Activated naive CD8-positive, alpha-beta T cell treated with anti-CD3 and anti-CD28 coated beads for 36 hours (primary cell): ENCODE results near the gene ASCL2. TPM values are rescaled to one million over a fixed set of nuclear protein-coding genes. Genes with fewer than 3 reads are reported as not detected.
"Not testable (repeated sequence)": the region's sequence is repeated elsewhere in the genome, so short reads cannot be mapped to it uniquely, and the experiment has no call there.

Source experiments
- DNase-seq: peaks from one replicate; pipeline ENCODE4 v3.0.0; 2021
- H3K27ac Mint-ChIP-seq: one replicate; pipeline ENCODE4 v1.8.0; 2022; ENCODE audit warnings: mild to moderate bottlenecking, moderate library complexity, mixed read lengths
- H3K27me3 Mint-ChIP-seq: one replicate; pipeline ENCODE4 v1.8.0; 2022; ENCODE audit warnings: mild to moderate bottlenecking, mixed read lengths
- H3K36me3 Mint-ChIP-seq: one replicate; pipeline ENCODE4 v1.8.0; 2021; ENCODE audit warnings: mild to moderate bottlenecking, mixed read lengths
- H3K4me1 Mint-ChIP-seq: one replicate; pipeline ENCODE4 v1.8.0; 2021; ENCODE audit warnings: mixed read lengths
- H3K4me3 Mint-ChIP-seq: one replicate; pipeline ENCODE4 v1.8.0; 2022; ENCODE audit warnings: mild to moderate bottlenecking, moderate library complexity, mixed read lengths
- H3K9me3 Mint-ChIP-seq: one replicate; pipeline ENCODE4 v1.8.0; 2022; ENCODE audit warnings: mixed read lengths
- total RNA-seq, 2 experiments: library from RNA; stranded (reverse); gene quantifications; one replicate each; pipeline ENCODE4 v1.2.3, GENCODE V29; 2021

Gene ASCL2
- total RNA-seq, 2 experiments from 2014 or later = 2.5 to 2.9 TPM

- H3K9me3 Mint-ChIP-seq = no peaks in the 10 kb centered on the region
- no peak for DNase-seq
- H3K27me3 Mint-ChIP-seq = no peaks in the 10 kb centered on the region
- no peak overlapping the region for H3K27ac Mint-ChIP-seq
- peaks cover 22% of the 10 kb centered on the region for H3K4me1 Mint-ChIP-seq
- no peaks in the 10 kb centered on the region for H3K36me3 Mint-ChIP-seq
- no peak overlapping the region for H3K4me3 Mint-ChIP-seq
Measured at GRCh38 chr11:2293984-2294925, 23.9 kb upstream of the ASCL2 start.

DNA sequence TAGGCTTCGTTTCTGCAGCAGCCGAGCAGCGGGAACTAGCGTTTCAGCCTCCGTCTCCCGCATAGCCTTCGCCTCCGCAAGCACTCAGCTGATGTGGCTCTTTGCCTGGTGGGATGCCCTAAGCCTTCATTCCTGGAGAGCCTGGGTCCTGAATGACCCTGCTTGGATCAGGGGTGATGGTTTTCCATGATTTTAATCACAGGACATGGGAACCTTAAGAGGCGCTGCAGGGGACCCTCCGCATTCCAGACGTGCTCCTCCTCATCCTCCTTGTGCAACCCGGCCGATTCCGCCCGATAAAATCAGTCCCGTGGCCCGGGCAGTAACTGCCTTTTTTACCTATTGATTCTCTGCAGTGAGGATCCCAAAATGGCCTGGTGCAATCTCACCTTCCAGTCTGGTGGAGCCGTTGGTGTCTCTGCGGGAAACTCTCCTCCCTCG, 23.2 kb upstream of the ASCL2 start:
- no peak overlapping the region for H3K27ac Mint-ChIP-seq
- no peaks in the 10 kb centered on the region for H3K9me3 Mint-ChIP-seq
- H3K36me3 Mint-ChIP-seq = no peaks in the 10 kb centered on the region
- H3K27me3 Mint-ChIP-seq = no peaks in the 10 kb centered on the region
- no peak overlapping the region for H3K4me3 Mint-ChIP-seq
- no peak for DNase-seq
- H3K4me1 Mint-ChIP-seq = peaks cover 21% of the 10 kb centered on the region

DNA sequence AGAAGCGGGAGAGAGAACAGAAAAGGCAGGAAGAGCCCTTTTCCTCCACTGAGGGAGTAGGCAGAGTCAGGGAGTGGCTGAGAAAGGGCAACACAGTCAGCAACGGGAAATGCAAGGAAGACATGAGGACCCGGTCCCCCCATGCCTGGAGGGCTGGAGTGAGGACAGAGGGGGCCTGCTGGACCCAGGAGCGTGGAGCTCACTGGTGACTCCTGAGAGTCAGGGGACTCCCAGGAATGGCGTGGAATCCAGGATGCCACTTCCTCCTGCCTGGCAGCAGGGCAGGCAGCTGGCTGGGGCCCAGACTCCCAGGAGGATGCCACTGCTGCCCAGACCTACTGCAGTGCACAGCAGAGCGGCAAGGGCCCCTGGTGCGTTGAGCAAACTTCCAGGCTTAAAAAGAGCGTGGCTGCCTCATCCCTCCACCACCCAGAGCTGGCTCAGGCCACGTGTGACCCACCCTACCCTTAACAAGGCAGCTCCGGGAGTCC, 20.0 kb upstream of the ASCL2 start:
- Mint-ChIP-seq H3K4me1 (peaks cover 16% of the 10 kb centered on the region), H3K27me3 (no peaks in the 10 kb centered on the region), H3K4me3 (no peak overlapping the region), H3K36me3 (peaks cover 1% of the 10 kb centered on the region), H3K27ac (no peak overlapping the region), H3K9me3 (no peaks in the 10 kb centered on the region)
- DNase-seq = no peak

DNA sequence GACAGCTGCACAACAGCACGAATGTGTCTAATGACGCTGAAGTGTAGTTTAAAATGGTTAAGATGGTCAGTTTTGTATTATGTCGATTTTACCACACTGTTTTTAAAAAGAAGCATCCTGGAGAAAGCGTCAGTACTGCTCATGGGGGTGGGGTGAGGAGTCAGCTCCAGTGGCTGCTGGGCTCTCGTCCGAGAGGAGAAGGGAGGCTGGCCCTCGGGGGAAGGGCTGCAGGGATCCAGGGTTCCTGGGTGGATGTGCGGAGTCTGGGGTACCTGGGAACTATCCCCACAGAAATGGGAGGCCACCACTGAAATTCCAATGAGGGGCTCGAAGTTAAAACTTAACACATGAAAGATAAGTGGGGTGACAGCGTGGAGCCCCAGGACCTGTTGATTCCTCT, 19.5 kb upstream of the ASCL2 start:
- H3K4me1 Mint-ChIP-seq = peaks cover 16% of the 10 kb centered on the region
- H3K4me3 Mint-ChIP-seq = no peak overlapping the region
- H3K27me3 Mint-ChIP-seq = no peaks in the 10 kb centered on the region
- no peak overlapping the region for H3K27ac Mint-ChIP-seq
- DNase-seq = no peak
- H3K9me3 Mint-ChIP-seq = no peaks in the 10 kb centered on the region
- peaks cover 4% of the 10 kb centered on the region for H3K36me3 Mint-ChIP-seq

DNA sequence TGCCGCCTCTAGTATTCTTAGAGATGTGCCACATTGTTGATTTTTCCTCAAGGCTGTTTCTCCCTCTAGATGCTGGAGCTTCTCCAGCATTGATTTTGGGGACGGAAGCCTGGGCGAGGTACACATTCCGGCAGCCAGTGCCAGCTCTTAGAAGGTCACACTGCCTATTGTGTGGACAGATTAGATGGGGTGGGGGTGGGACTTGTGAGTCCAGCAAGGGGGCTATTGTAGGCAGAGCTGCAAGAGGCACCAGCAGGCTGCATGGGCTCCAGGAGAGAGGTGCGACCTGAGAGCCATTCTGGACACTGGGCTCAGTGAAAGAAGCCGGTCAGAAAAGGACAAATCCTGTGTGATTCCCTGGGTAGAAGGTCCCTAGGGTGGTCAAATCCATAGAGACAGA, 19.0 kb upstream of the ASCL2 start:
- no peak for DNase-seq
- H3K9me3 Mint-ChIP-seq = no peaks in the 10 kb centered on the region
- no peak overlapping the region for H3K27ac Mint-ChIP-seq
- peaks cover 12% of the 10 kb centered on the region for H3K4me1 Mint-ChIP-seq
- no peaks in the 10 kb centered on the region for H3K27me3 Mint-ChIP-seq
- peaks cover 4% of the 10 kb centered on the region for H3K36me3 Mint-ChIP-seq
- no peak overlapping the region for H3K4me3 Mint-ChIP-seq

GRCh38 chr11:2287091-2287490, 16.7 kb upstream of the ASCL2 start:
- no peak overlapping the region for H3K27ac Mint-ChIP-seq
- H3K4me1 Mint-ChIP-seq = peaks cover 7% of the 10 kb centered on the region
- H3K36me3 Mint-ChIP-seq = peaks cover 5% of the 10 kb centered on the region
- H3K27me3 Mint-ChIP-seq = no peaks in the 10 kb centered on the region
- no peak overlapping the region for H3K4me3 Mint-ChIP-seq
- peaks cover 6% of the 10 kb centered on the region for H3K9me3 Mint-ChIP-seq
- no peak for DNase-seq

DNA sequence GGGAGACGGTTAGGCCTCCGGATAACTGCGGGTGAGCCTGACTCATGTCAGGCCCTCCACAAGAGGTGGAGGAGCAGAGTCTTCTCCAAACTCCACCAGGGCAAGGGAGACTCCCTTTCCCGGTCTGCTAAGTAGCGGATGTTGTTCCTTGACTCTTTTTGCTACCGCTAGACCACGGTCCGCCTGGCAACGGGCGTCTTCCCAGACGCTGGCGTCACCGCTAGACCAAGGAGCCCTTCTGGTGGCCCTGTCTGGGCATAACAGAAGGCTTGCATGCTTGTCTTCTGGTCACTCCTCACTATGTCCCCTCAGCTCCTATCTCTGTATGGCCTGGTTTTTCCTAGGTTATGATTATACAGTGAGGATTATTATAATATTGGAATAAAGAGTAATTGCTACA, 16.0 kb upstream of the ASCL2 start:
- H3K9me3 Mint-ChIP-seq, DNase-seq, H3K36me3 Mint-ChIP-seq, H3K27me3 Mint-ChIP-seq, H3K27ac Mint-ChIP-seq, H3K4me3 Mint-ChIP-seq, H3K4me1 Mint-ChIP-seq: not testable (repeated sequence)

DNA sequence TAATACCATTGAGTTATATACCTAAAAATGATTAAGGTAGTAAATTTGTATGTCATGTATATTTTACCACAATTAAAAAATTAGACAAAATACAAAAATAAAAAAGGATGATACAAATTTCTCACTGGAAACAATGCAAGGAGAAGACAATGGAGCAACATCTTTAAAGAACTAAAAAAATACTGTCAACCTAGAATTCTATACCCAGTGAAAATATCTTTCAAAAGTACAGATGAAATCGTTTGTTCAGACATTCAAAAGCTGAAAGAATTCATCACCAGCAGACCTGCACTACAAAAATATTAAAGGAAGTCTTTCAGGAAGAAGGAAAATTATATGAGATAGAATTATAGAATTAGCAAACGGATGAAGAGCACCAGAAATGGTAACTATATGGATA, 9.8 kb upstream of the ASCL2 start:
- Mint-ChIP-seq H3K27me3 (no peaks in the 10 kb centered on the region), H3K9me3 (peaks cover 15% of the 10 kb centered on the region), H3K36me3 (peaks cover 3% of the 10 kb centered on the region), H3K27ac (no peak overlapping the region), H3K4me1 (no peaks in the 10 kb centered on the region), H3K4me3 (no peak overlapping the region)
- DNase-seq = no peak

GRCh38 chr11:2277933-2278523, 7.6 kb upstream of the ASCL2 start:
- H3K4me3 Mint-ChIP-seq = no peak overlapping the region
- peaks cover 12% of the 10 kb centered on the region for H3K9me3 Mint-ChIP-seq
- H3K36me3 Mint-ChIP-seq = peaks cover 1% of the 10 kb centered on the region
- no peak overlapping the region for H3K27ac Mint-ChIP-seq
- H3K4me1 Mint-ChIP-seq = no peaks in the 10 kb centered on the region
- DNase-seq = no peak
- H3K27me3 Mint-ChIP-seq = no peaks in the 10 kb centered on the region

- H3K4me1 Mint-ChIP-seq = no peaks in the 10 kb centered on the region
- H3K9me3 Mint-ChIP-seq = peaks cover 9% of the 10 kb centered on the region
- no peak overlapping the region for H3K27ac Mint-ChIP-seq
- peaks cover 6% of the 10 kb centered on the region for H3K27me3 Mint-ChIP-seq
- H3K36me3 Mint-ChIP-seq = no peaks in the 10 kb centered on the region
- H3K4me3 Mint-ChIP-seq = no peak overlapping the region
- DNase-seq = no peak
Measured at GRCh38 chr11:2277008-2277346, 6.6 kb upstream of the ASCL2 start.

GRCh38 chr11:2276280-2277007, 6.1 kb upstream of the ASCL2 start:
- Mint-ChIP-seq H3K4me1 (no peaks in the 10 kb centered on the region), H3K36me3 (no peaks in the 10 kb centered on the region), H3K27ac (no peak overlapping the region), H3K9me3 (peaks cover 9% of the 10 kb centered on the region), H3K4me3 (no peak overlapping the region), H3K27me3 (peaks cover 11% of the 10 kb centered on the region)
- no peak for DNase-seq

GRCh38 chr11:2275334-2276279, 5.2 kb upstream of the ASCL2 start:
- no peak overlapping the region for H3K4me3 Mint-ChIP-seq
- no peak overlapping the region for H3K27ac Mint-ChIP-seq
- peaks cover under 1% of the 10 kb centered on the region for H3K4me1 Mint-ChIP-seq
- peaks cover 9% of the 10 kb centered on the region for H3K9me3 Mint-ChIP-seq
- no peaks in the 10 kb centered on the region for H3K36me3 Mint-ChIP-seq
- H3K27me3 Mint-ChIP-seq = peaks cover 16% of the 10 kb centered on the region
- no peak for DNase-seq

- Mint-ChIP-seq H3K27me3 (peaks cover 20% of the 10 kb centered on the region), H3K36me3 (no peaks in the 10 kb centered on the region), H3K4me1 (peaks cover 2% of the 10 kb centered on the region), H3K4me3 (no peak overlapping the region), H3K27ac (no peak overlapping the region), H3K9me3 (no peaks in the 10 kb centered on the region)
- DNase-seq = no peak
Measured at GRCh38 chr11:2273771-2274170, 3.4 kb upstream of the ASCL2 start.

DNA sequence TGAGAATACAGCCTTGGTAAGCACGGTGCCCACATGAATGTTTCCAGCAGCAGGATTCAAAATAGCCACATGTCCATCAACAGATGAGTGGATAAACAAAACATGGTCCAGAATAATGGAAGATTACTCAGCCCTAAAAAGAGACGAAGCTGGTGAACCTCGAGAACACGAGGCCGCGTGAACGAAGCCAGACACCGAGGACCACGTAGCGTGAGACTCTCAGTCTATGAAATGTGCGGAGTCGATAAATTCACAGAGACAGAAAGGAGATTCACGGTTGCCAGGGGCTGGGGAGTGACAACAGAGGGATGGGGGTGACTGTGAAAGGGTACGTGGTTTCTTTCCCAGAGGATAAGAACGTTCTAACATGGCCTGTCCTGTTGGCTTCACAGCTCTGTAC, 2.9 kb upstream of the ASCL2 start:
- H3K27ac Mint-ChIP-seq = no peak overlapping the region
- H3K36me3 Mint-ChIP-seq = no peaks in the 10 kb centered on the region
- H3K9me3 Mint-ChIP-seq = no peaks in the 10 kb centered on the region
- H3K4me3 Mint-ChIP-seq = no peak overlapping the region
- DNase-seq = no peak
- H3K27me3 Mint-ChIP-seq = peaks cover 24% of the 10 kb centered on the region
- H3K4me1 Mint-ChIP-seq = peaks cover 5% of the 10 kb centered on the region
